Fibroblast of peridontal ligament (primary cell): ENCODE data around the gene TMEM165.
A peak's percentile ranks its signal among the peaks of the same experiment; 100 is the strongest.
"Not testable (repeated sequence)": the region's sequence is repeated elsewhere in the genome, so short reads cannot be mapped to it uniquely, and the experiment has no call there.

ENCODE experiments used
- DNase-seq: peaks from one replicate; pipeline ENCODE4 v3.0.0-alpha.2; 2010; ENCODE audit errors: extremely low read depth

The TMEM165 gene, protein sequence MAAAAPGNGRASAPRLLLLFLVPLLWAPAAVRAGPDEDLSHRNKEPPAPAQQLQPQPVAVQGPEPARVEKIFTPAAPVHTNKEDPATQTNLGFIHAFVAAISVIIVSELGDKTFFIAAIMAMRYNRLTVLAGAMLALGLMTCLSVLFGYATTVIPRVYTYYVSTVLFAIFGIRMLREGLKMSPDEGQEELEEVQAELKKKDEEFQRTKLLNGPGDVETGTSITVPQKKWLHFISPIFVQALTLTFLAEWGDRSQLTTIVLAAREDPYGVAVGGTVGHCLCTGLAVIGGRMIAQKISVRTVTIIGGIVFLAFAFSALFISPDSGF

GRCh38 chr4:55395529-55396307, at the start of gene TMEM165:
Gene TMEM165 (plus strand): TSS chr4:55395957. CDS start chr4:55396190, 233 bp downstream.
- peak; percentile 85 for DNase-seq

- DNase-seq, result peak; percentile 68
Observed at GRCh38 chr4:55345980-55346850, 49.5 kb upstream of the TMEM165 start, which contains the start of gene SRD5A3. Gene SRD5A3 (plus strand): TSS chr4:55346242. CDS start chr4:55346337, 95 bp downstream.

DNA sequence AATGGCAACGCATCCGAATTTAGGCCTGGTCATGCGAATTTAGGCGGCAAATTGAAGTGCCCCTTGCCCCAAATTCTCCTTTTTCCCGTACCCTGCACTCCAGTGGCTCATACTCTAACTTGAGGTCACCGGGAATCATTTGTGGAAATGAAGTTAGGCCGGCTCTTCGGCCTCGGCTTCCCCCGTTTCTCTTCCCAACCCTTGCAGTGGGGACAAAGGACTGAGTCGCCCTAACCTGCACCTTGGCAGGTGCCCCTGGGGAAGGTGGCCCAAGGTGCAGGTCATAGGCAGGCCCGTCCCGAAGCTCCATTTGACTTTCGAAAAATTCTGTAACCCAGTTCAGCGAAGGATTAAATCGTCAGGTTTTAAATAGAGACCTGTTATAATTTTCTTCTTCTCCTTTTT, 48.9 kb upstream of the TMEM165 start:
- no peak for DNase-seq

DNA sequence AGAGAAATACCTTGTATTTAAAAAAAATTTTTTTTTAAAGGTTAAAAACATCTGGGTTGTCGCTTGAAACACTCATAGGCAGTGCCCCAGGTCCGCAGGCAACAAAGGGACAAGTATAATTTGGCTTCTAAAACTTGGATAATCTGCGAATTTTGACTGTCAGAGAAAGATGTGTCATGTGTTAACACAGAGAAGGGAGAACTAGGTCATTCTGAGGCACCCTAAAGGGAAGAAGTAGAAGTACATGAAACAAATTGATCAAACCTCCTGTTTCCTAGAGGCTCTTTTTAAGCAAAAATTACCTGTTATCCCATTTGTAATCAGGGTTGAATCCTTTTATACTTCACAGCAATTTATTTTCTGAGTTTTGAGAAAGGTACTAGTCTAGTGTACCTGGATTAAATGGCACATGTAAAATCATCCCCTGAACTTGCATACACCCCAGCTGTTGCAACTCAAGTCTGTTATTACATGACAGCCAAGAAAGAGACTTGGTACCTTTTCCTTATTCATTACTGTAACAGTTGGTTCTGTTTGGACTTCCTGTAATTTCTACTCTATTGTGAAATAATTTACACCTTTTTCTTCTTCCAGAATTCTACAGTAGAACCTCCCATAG, 48.0 kb upstream of the TMEM165 start:
- DNase-seq, result no peak

DNA sequence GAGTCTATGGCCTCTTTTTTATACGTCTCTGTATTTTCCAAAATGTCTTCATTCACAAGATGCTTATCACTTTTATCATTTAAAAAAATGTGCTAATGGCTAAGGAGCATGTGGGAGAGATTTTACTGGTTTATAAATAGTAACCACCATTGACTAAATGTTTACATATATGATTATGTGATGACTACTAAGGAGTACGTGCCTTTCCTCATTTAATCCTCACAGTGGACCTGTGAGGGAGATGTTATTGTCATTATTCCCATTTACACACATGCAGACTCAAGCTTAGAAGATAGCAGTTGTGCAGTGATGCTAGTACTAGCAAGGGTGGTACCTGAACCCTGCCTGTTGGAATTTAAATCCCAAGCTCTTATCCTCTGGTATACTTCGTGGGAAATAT, 47.3 kb upstream of the TMEM165 start:
- peak; percentile 39 for DNase-seq

DNA sequence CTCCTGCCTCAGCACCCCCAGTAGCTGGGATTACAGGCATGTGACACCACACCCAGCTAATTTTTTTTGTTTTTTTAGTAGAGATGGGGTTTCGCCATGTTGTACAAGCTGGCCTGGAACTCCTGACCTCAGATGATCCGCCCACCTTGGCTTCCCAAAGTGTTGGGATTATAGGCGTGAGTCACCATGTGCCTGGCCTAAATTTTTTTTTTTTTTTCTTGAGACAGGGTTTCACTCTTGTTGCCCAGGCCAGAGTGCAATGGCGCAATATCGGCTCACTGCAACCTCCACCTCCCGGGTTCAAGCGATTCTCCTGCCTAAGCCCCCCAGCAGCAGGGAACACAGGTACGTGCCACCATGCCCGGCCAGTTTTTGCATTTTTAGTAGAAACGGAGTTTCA, 44.9 kb upstream of the TMEM165 start:
- peak; percentile 38 for DNase-seq

DNA sequence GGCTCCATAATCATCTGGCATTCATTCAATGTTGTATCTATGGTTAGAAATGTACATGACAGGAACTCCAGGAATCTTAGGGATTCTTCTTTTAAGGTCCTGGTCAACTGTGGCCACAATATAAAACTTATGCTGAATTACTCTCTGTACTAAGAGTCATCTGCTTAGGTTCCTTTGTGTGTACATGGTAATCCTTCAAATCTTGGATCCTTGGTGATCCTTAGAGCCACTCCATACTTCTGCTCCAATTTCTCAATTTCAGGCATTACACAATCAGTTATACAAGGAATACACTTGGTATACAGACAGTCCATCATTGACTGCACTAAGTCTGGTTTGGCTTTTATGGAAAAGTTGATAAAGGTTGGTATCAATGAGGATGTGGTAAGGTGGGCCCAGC, 43.9 kb upstream of the TMEM165 start:
- DNase-seq, result peak; percentile 27

DNA sequence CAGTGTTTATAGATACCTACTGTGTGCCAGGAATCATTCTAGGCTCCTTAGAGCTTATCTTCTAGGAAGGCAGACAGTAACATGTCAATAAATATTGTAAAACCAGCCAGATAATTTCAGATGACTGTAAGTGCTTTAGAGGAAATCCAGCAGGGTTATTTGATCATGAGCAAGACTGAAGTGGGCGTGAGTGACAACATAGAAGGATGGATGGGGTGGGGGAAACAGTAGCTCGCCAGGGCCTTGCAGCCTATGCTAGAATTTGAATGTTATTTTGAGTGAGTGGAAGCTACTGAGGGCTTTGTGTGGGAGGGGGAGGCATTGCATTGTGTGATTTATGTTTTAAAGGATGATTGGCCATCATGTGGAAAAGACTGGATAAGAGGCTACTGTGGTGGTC, 43.0 kb upstream of the TMEM165 start:
- DNase-seq, result no peak

- not testable (repeated sequence) for DNase-seq
Observed at GRCh38 chr4:55353228-55353747, 42.5 kb upstream of the TMEM165 start.

GRCh38 chr4:55354648-55355047, 41.1 kb upstream of the TMEM165 start:
- DNase-seq, result no peak

- no peak for DNase-seq
Observed at GRCh38 chr4:55355555-55355954, 40.2 kb upstream of the TMEM165 start.

DNA sequence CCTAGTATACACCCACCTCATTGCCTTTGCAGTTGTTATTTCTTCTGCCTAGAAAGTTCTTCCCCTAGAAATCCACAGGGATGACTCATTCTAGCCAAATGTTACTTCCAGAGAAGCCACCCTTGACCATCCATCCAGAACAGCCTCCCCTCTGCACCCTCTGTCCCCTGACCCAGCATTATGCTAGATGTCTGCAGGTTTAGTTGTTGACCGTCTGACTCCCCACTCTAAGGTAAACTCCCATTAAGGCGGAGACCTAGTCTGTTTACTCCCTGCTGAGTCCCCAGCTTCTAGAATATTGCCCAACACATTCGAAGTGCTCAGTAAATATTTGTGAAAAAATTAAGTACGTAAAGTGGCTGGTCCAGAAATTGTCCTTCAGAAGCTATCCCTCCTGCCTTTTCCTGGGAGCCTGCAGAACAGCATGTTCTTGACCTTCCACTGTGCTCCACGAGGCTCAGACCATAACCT, 38.7 kb upstream of the TMEM165 start:
- peak; percentile 41 for DNase-seq

- no peak for DNase-seq
Observed at GRCh38 chr4:55358246-55358645, 37.5 kb upstream of the TMEM165 start.

DNA sequence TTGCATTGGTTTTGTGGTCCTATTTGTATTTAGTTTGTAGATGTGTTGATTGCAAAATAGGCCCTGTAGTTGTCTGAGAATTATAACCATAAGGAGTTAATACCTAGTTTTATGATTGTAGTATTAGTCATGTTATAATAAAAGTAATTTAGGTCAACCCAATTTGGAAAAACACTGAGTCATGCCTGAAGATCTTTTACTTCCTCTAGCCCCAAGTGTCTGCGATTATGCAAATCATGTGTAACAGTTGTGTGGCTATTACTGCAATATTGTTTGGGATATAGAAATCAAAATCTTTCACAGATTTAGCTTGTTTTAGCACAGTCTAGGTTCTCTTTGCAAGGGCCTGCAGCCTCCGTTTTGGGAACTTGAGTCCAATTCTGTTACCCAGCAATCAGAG, 37.1 kb upstream of the TMEM165 start:
- DNase-seq, result peak; percentile 91

DNA sequence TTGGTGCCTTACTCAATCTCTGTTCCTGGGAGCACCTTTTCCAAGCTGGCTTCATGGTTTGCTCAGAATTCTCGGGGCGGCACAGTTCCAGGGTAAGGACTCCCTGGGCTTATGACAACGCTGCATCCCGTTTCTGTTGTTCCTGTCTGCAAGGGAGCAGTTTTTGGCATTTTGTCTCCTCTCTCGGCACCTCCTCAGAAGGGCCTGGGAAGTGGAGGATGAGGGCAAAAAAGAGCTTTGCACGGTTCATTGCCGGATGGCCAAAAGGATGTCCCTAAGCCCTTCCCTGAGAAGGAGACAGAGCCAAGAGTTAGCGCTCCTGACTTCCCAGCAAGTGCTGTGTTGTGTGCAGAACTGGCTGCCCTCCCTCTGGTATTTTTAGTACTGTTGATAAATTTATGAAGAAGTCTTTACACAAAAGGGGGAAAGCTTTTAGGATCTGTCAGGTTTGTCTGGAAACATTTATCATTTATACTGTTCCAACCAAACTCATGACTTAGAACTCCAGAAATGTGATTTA, 36.3 kb upstream of the TMEM165 start:
- peak; percentile 25 for DNase-seq

DNA sequence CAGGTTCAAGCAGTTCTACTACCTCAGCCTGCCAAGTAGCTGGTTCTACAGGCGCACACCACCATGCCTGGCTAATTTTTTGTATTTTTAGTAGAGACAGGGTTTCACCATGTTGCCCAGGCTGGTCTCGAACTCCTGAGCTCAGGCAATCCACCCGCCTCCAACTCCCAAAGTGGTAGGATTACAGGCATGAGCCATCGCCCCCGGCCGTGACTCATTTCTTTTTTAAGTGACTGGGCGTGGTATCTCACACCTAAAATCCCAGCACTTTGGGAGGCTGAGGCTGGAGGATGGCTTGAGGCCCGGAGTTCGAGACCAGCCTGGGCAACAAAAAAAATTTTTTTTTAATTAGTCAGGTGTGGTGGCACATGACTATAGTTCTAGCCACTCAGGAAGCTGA, 32.8 kb upstream of the TMEM165 start:
- DNase-seq, result not testable (repeated sequence)

- DNase-seq, result peak; percentile 51
Observed at GRCh38 chr4:55363691-55364351, 31.9 kb upstream of the TMEM165 start.

- DNase-seq, result no peak
Observed at GRCh38 chr4:55364691-55365344, 30.9 kb upstream of the TMEM165 start.

DNA sequence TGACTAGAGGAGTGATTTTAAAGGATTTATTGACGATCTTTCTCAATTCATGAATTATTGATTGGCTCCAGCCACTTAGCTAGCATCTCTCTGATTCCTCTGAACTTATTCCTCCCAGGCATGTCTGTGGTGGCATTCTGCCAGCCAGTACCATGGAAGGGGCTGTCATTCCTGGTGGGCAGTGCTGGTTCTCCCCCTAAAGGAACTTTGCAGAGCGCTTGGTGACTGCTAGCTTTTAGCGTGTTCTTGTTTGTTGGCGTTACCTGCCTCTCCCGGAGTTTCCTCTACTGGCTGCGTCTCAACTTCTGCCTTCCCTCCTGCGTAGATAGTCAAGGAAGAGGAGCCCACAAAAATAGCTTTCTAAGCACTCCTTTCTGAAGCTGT, 30.4 kb upstream of the TMEM165 start:
- no peak for DNase-seq

DNA sequence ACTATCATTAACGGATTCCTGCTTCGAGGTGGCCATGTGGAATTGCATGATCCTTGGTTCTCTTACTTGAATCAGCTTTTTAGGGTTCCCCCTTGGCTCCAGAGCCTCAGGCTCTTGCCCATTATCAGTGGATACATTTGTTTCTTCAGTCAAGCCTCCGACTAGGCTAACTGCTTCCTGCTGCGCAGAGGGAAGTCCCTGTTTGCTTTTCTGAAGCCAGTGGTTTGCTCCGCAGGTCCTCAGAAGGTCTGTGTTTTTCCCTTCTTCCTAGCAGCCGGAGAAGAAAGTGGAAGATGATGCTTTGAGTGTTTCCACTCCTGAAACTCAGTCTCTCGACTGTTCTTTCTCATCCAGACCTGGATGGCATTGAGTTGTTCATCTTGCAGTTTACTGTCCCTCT, 29.1 kb upstream of the TMEM165 start:
- no peak for DNase-seq
